GM19025 (cell line): ENCODE results near the gene CMTM7.

Experiments used
- ATAC-seq: cut with Tn5 transposase; IDR thresholded peaks from one replicate; pipeline ENCODE4 v1.9.1; 2021; ENCODE audit warnings: mild to moderate bottlenecking, low read depth, moderate library complexity; ENCODE audit not compliant: unreplicated experiment

Gene CMTM7

GRCh38 chr3:32434206-32434605 lies 42.6 kb downstream of the CMTM7 start:
- ATAC-seq = no peak

GRCh38 chr3:32435911-32436815 lies 44.5 kb downstream of the CMTM7 start:
- no peak for ATAC-seq

GRCh38 chr3:32436816-32437189 lies 45.1 kb downstream of the CMTM7 start:
- ATAC-seq = peak; percentile 30

GRCh38 chr3:32437896-32438295 lies 46.2 kb downstream of the CMTM7 start:
- no peak for ATAC-seq

GRCh38 chr3:32438596-32439344 lies 47.1 kb downstream of the CMTM7 start:
- ATAC-seq = peak; percentile 90

- ATAC-seq = peak; percentile 9
Observed at GRCh38 chr3:32439421-32439820, 47.8 kb downstream of the CMTM7 start.

- ATAC-seq = no peak
Observed at GRCh38 chr3:32440611-32441350, 49.1 kb downstream of the CMTM7 start.

GRCh38 chr3:32442766-32443165 lies 51.1 kb downstream of the CMTM7 start:
- no peak for ATAC-seq

- no peak for ATAC-seq
Observed at GRCh38 chr3:32443478-32443877, 51.8 kb downstream of the CMTM7 start.

GRCh38 chr3:32447865-32448400 lies 56.3 kb downstream of the CMTM7 start:
- ATAC-seq = no peak

- ATAC-seq = no peak
Observed at GRCh38 chr3:32448686-32449474, 57.2 kb downstream of the CMTM7 start.

- ATAC-seq = no peak
Observed at GRCh38 chr3:32449691-32450090, 58.0 kb downstream of the CMTM7 start.

- no peak for ATAC-seq
Observed at GRCh38 chr3:32450426-32450825, 58.8 kb downstream of the CMTM7 start.

GRCh38 chr3:32450992-32451659 lies 59.5 kb downstream of the CMTM7 start:
- ATAC-seq = no peak

GRCh38 chr3:32452009-32452408 lies 60.4 kb downstream of the CMTM7 start:
- ATAC-seq = no peak

GRCh38 chr3:32453346-32453745 lies 61.7 kb downstream of the CMTM7 start:
- ATAC-seq = no peak

- no peak for ATAC-seq
Observed at GRCh38 chr3:32454111-32454510, 62.5 kb downstream of the CMTM7 start.

- no peak for ATAC-seq
Observed at GRCh38 chr3:32454731-32455608, 63.3 kb downstream of the CMTM7 start.
